GM13976 (cell line): ENCODE results near the gene NEDD4L.

Experiments used
- DNase-seq: peaks from one replicate; pipeline ENCODE4 v3.0.0; 2012; ENCODE audit warnings: low spot score
- in situ Hi-C: fragments of 300-500 bp; cut with MboI; formaldehyde crosslinking; loops from one replicate; pipeline ENCODE4 v1.12.0; 2022; ENCODE audit warnings: low sequenced_read_pairs, mixed read lengths, inconsistent platforms; ENCODE audit not compliant: unreplicated experiment
- TF ChIP-seq, protein P1 (sequence below): IDR thresholded peaks from 2 replicates; pipeline ENCODE4 v1.5.1; 2012; ENCODE audit warnings: borderline replicate concordance, mild to moderate bottlenecking; ENCODE audit not compliant: insufficient read depth; ENCODE audit errors: extremely low read depth, missing control alignments, control extremely low read depth

The NEDD4L gene

GRCh38 chr18:58413667-58414628 lies 369.9 kb downstream of the NEDD4L start:
- TF ChIP-seq, protein P1, sequence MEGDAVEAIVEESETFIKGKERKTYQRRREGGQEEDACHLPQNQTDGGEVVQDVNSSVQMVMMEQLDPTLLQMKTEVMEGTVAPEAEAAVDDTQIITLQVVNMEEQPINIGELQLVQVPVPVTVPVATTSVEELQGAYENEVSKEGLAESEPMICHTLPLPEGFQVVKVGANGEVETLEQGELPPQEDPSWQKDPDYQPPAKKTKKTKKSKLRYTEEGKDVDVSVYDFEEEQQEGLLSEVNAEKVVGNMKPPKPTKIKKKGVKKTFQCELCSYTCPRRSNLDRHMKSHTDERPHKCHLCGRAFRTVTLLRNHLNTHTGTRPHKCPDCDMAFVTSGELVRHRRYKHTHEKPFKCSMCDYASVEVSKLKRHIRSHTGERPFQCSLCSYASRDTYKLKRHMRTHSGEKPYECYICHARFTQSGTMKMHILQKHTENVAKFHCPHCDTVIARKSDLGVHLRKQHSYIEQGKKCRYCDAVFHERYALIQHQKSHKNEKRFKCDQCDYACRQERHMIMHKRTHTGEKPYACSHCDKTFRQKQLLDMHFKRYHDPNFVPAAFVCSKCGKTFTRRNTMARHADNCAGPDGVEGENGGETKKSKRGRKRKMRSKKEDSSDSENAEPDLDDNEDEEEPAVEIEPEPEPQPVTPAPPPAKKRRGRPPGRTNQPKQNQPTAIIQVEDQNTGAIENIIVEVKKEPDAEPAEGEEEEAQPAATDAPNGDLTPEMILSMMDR, result no peak
- no peak for DNase-seq
- in situ Hi-C loops, result no loop called here

- in situ Hi-C loops, result no loop called here
- no peak for DNase-seq
Observed at GRCh38 chr18:58416014-58416703, 372.1 kb downstream of the NEDD4L start.

DNA sequence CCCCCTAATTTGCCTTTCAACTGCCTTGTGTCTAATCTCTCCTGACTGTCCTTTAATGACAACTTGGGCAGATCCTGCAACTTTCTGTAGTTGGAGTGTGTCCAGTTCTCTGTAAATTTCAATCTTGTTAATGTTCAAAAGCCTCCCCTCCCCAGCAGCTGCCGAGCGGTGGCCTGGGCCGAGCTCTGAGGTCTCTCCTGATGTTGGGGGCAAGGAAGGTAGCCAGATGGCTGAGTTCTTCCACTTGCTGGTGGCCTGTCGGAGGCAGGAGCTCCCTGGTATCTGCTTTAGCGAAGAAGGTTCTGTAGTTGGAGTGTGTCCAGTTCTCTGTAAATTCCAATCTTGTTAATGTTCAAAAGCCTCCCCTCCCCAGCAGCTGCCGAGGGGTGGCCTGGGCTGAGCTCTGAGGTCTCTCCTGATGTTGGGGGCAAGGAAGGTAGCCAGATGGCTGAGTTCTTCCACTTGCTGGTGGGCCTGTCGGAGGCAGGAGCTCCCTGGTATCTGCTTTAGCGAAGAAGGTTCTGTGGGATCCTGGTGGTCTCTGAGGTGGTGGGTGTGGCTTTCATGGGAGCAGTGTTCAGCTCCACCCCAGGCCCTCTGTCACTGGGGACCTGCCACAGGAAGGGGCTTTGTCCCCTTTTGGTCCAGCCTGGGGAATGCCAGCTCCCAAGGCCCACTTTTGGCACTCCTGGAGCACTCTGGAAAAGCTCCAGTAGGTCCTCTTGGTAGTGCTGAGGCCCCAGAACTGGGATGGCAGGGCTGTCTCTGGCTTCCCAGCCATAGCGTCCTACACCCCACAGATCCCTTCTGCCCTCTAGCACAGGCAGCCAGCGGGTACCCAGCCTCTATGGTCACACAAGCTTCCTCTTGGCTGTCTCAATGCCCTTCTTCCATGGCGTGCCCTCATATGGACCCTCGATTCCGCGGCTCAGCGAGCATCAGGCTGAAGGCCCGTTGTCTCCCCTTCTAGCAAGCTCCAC lies 373.0 kb downstream of the NEDD4L start:
- in situ Hi-C loops, result no loop called here
- TF ChIP-seq, protein P1, result no peak
- DNase-seq, result no peak

More at GRCh38 chr18:58416014-58416703, 372.1 kb downstream of the NEDD4L start:
- TF ChIP-seq, protein P1, result no peak

DNA sequence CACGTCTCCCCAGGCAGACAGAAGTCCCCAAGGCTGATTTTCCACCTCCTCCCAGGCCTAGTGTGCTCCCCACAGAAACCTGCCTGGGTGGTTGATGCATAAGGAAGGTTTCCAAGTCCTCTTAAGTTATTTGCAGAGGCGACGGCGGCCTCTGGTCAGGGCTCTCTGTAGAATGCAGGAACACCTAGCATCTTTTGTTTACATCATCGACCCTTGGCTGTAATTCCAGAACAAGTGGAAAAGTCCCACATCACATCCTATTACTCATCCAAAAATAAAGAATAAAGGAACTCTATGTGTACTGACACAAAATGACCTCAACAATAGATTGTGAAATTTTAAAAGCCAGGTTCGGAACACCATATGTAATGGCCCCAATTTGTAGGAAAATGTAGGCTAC lies 373.7 kb downstream of the NEDD4L start:
- TF ChIP-seq, protein P1, result no peak
- in situ Hi-C loops, result no loop called here
- no peak for DNase-seq

DNA sequence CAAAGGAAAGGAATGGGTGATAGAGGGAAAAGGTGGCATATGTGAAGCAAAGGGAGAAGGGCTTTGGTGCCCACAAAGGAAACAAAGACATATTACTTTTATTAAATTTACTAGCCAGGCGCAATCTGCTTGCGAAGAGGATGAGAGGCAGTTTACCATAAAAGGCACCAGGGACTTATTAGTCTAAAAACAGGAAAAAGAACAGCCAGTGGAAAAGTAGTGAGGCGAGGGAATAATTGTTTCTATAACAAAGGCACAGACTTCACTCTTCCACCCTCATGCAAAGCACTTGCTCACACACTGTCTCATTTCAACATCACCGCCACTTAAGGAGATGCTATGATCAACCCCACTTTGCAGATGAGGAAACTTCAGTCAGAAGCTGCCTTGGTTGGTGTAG lies 374.3 kb downstream of the NEDD4L start:
- TF ChIP-seq, protein P1, result no peak
- in situ Hi-C loops, result no loop called here
- DNase-seq, result no peak
